Subcutaneous abdominal adipose tissue (tissue), 5 donors: ENCODE data around the gene KIF6.
"Not testable (repeated sequence)": the region's sequence is repeated elsewhere in the genome, so short reads cannot be mapped to it uniquely, and the experiment has no call there.

Experiments
- H3K27ac ChIP-seq: one replicate; pipeline ENCODE4 v1.7.0; 2013; ENCODE audit warnings: low read depth, mild to moderate bottlenecking, inconsistent platforms, low read length, moderate library complexity
- H3K27me3 ChIP-seq, 5 donors: one replicate each; pipeline ENCODE4 v1.7.0; 2013; ENCODE audit warnings: low read length in 5 of 5, inconsistent platforms in 1 of 5; ENCODE audit not compliant: control insufficient read depth in 5 of 5, insufficient read depth in 4 of 5
- H3K36me3 ChIP-seq, 5 donors: one replicate each; pipeline ENCODE4 v1.7.0; 2013; ENCODE audit warnings: low read length in 5 of 5; ENCODE audit not compliant: control insufficient read depth in 5 of 5, insufficient read depth in 5 of 5
- H3K4me1 ChIP-seq, 5 donors: one replicate each; pipeline ENCODE4 v1.7.0; 2013; ENCODE audit warnings: low read length in 5 of 5, mild to moderate bottlenecking in 3 of 5, moderate library complexity in 1 of 5; ENCODE audit not compliant: control insufficient read depth in 5 of 5, insufficient read depth in 5 of 5
- H3K4me3 ChIP-seq, 5 donors: one replicate each; pipeline ENCODE4 v1.7.0; 2013; ENCODE audit warnings: low read length in 5 of 5, low read depth in 1 of 5
- H3K9ac ChIP-seq, 5 donors: one replicate each; pipeline ENCODE4 v1.7.0; 2013; ENCODE audit warnings: low read length in 5 of 5, mild to moderate bottlenecking in 4 of 5, moderate library complexity in 3 of 5
- H3K9me3 ChIP-seq, 5 donors: one replicate each; pipeline ENCODE4 v1.7.0; 2013; ENCODE audit warnings: low read length in 5 of 5; ENCODE audit not compliant: control insufficient read depth in 5 of 5
- donor health status: healthy.
- donor health status: healthy.
- donor health status: healthy.
- donor health status: healthy.
- donor health status: healthy.

The KIF6 gene

GRCh38 chr6:39688494-39688893, 36.7 kb downstream of the KIF6 start:
- H3K36me3 ChIP-seq = no peaks in the 10 kb centered on the region
- no peaks in the 10 kb centered on the region for H3K27me3 ChIP-seq
- peaks cover 0 to 15% (median 0%) of the 10 kb centered on the region in 5 donors for H3K4me1 ChIP-seq
- no peaks in the 10 kb centered on the region for H3K9me3 ChIP-seq
- no peak overlapping the region for H3K9ac ChIP-seq
- H3K27ac ChIP-seq = no peak overlapping the region
- no peak overlapping the region for H3K4me3 ChIP-seq

- Histone ChIP-seq H3K4me3 (no peak overlapping the region), H3K36me3 (no peaks in the 10 kb centered on the region), H3K27ac (no peak overlapping the region), H3K27me3 (no peaks in the 10 kb centered on the region), H3K4me1 (peaks cover 0 to 15% (median 0%) of the 10 kb centered on the region in 5 donors), H3K9ac (no peak overlapping the region), H3K9me3 (no peaks in the 10 kb centered on the region)
Observed at GRCh38 chr6:39686976-39687375, 38.2 kb downstream of the KIF6 start.

GRCh38 chr6:39685938-39686337, 39.3 kb downstream of the KIF6 start:
- H3K9me3 ChIP-seq = no peaks in the 10 kb centered on the region
- H3K36me3 ChIP-seq = no peaks in the 10 kb centered on the region
- H3K9ac ChIP-seq = no peak overlapping the region
- H3K27ac ChIP-seq = no peak overlapping the region
- peaks cover 0 to 15% (median 0%) of the 10 kb centered on the region in 5 donors for H3K4me1 ChIP-seq
- no peaks in the 10 kb centered on the region for H3K27me3 ChIP-seq
- H3K4me3 ChIP-seq = no peak overlapping the region

- Histone ChIP-seq H3K27ac (no peak overlapping the region), H3K27me3 (no peaks in the 10 kb centered on the region), H3K36me3 (no peaks in the 10 kb centered on the region), H3K4me1 (peaks cover 0 to 15% (median 0%) of the 10 kb centered on the region in 5 donors), H3K9ac (no peak overlapping the region), H3K4me3 (no peak overlapping the region), H3K9me3 (no peaks in the 10 kb centered on the region)
Observed at GRCh38 chr6:39685489-39685826, 39.8 kb downstream of the KIF6 start.

GRCh38 chr6:39684790-39685488, 40.3 kb downstream of the KIF6 start:
- H3K27me3 ChIP-seq = no peaks in the 10 kb centered on the region
- no peaks in the 10 kb centered on the region for H3K36me3 ChIP-seq
- H3K9ac ChIP-seq = no peak overlapping the region
- no peaks in the 10 kb centered on the region for H3K9me3 ChIP-seq
- H3K4me3 ChIP-seq = no peak overlapping the region
- peaks cover 0 to 15% (median 0%) of the 10 kb centered on the region in 5 donors for H3K4me1 ChIP-seq
- H3K27ac ChIP-seq = no peak overlapping the region

GRCh38 chr6:39681674-39682121, 43.5 kb downstream of the KIF6 start:
- Histone ChIP-seq H3K9me3 (no peaks in the 10 kb centered on the region), H3K4me3 (no peak overlapping the region), H3K27me3 (no peaks in the 10 kb centered on the region), H3K9ac (no peak overlapping the region), H3K27ac (no peak overlapping the region), H3K4me1 (peaks cover 0 to 6% (median 0%) of the 10 kb centered on the region in 5 donors), H3K36me3 (no peaks in the 10 kb centered on the region)

- H3K27ac ChIP-seq = no peak overlapping the region
- H3K27me3 ChIP-seq = no peaks in the 10 kb centered on the region
- no peaks in the 10 kb centered on the region for H3K4me1 ChIP-seq
- no peaks in the 10 kb centered on the region for H3K9me3 ChIP-seq
- no peak overlapping the region for H3K4me3 ChIP-seq
- H3K9ac ChIP-seq = no peak overlapping the region
- no peaks in the 10 kb centered on the region for H3K36me3 ChIP-seq
Observed at GRCh38 chr6:39678914-39679313, 46.3 kb downstream of the KIF6 start.

GRCh38 chr6:39677318-39677717, 47.9 kb downstream of the KIF6 start:
- not testable (repeated sequence) for H3K27ac ChIP-seq, H3K9me3 ChIP-seq, H3K4me1 ChIP-seq, H3K36me3 ChIP-seq, H3K4me3 ChIP-seq, H3K27me3 ChIP-seq, H3K9ac ChIP-seq

GRCh38 chr6:39670519-39670918, 54.7 kb downstream of the KIF6 start:
- Histone ChIP-seq H3K4me3 (no peak overlapping the region), H3K9ac (no peak overlapping the region), H3K4me1 (peaks cover 0 to 8% (median 0%) of the 10 kb centered on the region in 5 donors), H3K27me3 (no peaks in the 10 kb centered on the region), H3K36me3 (no peaks in the 10 kb centered on the region), H3K9me3 (peaks cover 0 to 7% (median 4%) of the 10 kb centered on the region in 5 donors), H3K27ac (no peak overlapping the region)

- Histone ChIP-seq H3K9me3 (peaks cover 0 to 7% (median 4%) of the 10 kb centered on the region in 5 donors), H3K4me1 (peaks cover 0 to 10% (median 0%) of the 10 kb centered on the region in 5 donors), H3K27me3 (no peaks in the 10 kb centered on the region), H3K36me3 (no peaks in the 10 kb centered on the region), H3K4me3 (no peak overlapping the region), H3K27ac (no peak overlapping the region), H3K9ac (no peak overlapping the region)
Observed at GRCh38 chr6:39669973-39670342, 55.2 kb downstream of the KIF6 start.
